HCT116 (cell line): ENCODE measurements around the gene NAA15. TPM values are rescaled to one million over a fixed set of nuclear protein-coding genes. Genes with fewer than 3 reads are reported as not detected.
A peak's percentile ranks its signal among the peaks of the same experiment; 100 is the strongest.

ENCODE experiments used
- ATAC-seq: fragments of 200-7000 bp; cut with Tn5 transposase; 2 replicates; pipeline ENCODE4 v1.9.1; 2020; ENCODE audit warnings: mild to moderate bottlenecking, moderate library complexity
- BruUV-seq: library from RNA; stranded (reverse); fragments of 400-500 nt; replicated peaks from 2 replicates; lab custom pipeline; 2021; lab: Mats Ljungman, UMichigan
- CTCF ChIA-PET: fragments of 300-600 bp; sonication (Branson Sonifier 250); formaldehyde crosslinking; loops from one replicate; lab custom pipeline; 2021; ENCODE audit warnings: antibody characterized with exemption; lab: Charles Lee
- POLR2A ChIA-PET: fragments of 300-600, 350-600 bp; sonication (Branson Sonifier 250); formaldehyde crosslinking; loops from one replicate; lab custom pipeline; 2021; ENCODE audit warnings: antibody characterized with exemption; lab: Charles Lee
- RAD21 ChIA-PET, 2 experiments: fragments of 300-600 bp; sonication (Branson Sonifier 250); formaldehyde crosslinking; loops; one replicate each; lab custom pipeline; 2023; ENCODE audit warnings: low total read pairs in 2 of 2; ENCODE audit not compliant: uncharacterized antibody in 2 of 2, unreplicated experiment in 2 of 2, low non-redundant PET in 1 of 2; lab: Charles Lee
- DNase-seq: peaks from one replicate; pipeline ENCODE4 v3.0.0-alpha.2; 2010; ENCODE audit warnings: low read depth, low spot score
- H2AFZ ChIP-seq: fragments of 200-600 bp; shearing (Covaris generic), sonication (generic); 2 replicates; pipeline ENCODE4 v1.6.1; 2017; ENCODE audit warnings: low read depth, mixed run types, mixed read lengths, antibody characterized with exemption, low read length; ENCODE audit not compliant: poor library complexity, severe bottlenecking
- H3K27ac ChIP-seq: 2 replicates; pipeline ENCODE4 v1.5.1; 2012; ENCODE audit warnings: low read depth, low read length
- H3K27me3 ChIP-seq: fragments of 200-600 bp; sonication (generic); 2 replicates; pipeline ENCODE4 v1.6.1; 2016; ENCODE audit warnings: mixed run types, low read length, mixed read lengths; ENCODE audit not compliant: insufficient read depth
- H3K36me3 ChIP-seq, 2 experiments: fragments of 200-500 bp in 1 of 2; fragments of 200-600 bp in 1 of 2; sonication (Bioruptor generic) in 1 of 2; sonication (generic) in 1 of 2; 2 replicates each; pipeline versions ENCODE4 v1.5.1 to v1.6.1; 2014 to 2016; ENCODE audit warnings: low read length in 2 of 2, inconsistent platforms in 1 of 2, mixed read lengths in 1 of 2, mixed run types in 1 of 2; ENCODE audit not compliant: insufficient read depth in 2 of 2, control insufficient read depth in 1 of 2
- H3K4me1 ChIP-seq, 2 experiments: fragments of 200-600 bp in 1 of 2; sonication (generic) in 1 of 2; 2 replicates each; pipeline versions ENCODE4 v1.5.1 to v1.6.1; 2012 to 2017; ENCODE audit warnings: low read length in 2 of 2, inconsistent platforms in 1 of 2, mild to moderate bottlenecking in 1 of 2, mixed read lengths in 1 of 2, mixed run types in 1 of 2, moderate library complexity in 1 of 2; ENCODE audit not compliant: insufficient read depth in 2 of 2, control insufficient read depth in 1 of 2
- H3K4me2 ChIP-seq: fragments of 200-600 bp; sonication (generic); 2 replicates; pipeline ENCODE4 v1.6.1; 2017; ENCODE audit warnings: mixed run types, low read length, mixed read lengths
- H3K4me3 ChIP-seq, 2 experiments: fragments of 200-600 bp in 1 of 2; sonication (generic) in 1 of 2; replicated peaks in 1 of 2; 2 replicates each; pipeline ENCODE4 v1.5.1; 2011 to 2016; ENCODE audit warnings: low read length in 2 of 2, control low read depth in 1 of 2, low read depth in 1 of 2, mild to moderate bottlenecking in 1 of 2, mixed read lengths in 1 of 2, mixed run types in 1 of 2
- H3K79me2 ChIP-seq: fragments of 200-600 bp; sonication (generic); 2 replicates; pipeline ENCODE4 v1.6.1; 2017; ENCODE audit warnings: mild to moderate bottlenecking, mixed run types, low read length, moderate library complexity, mixed read lengths; ENCODE audit not compliant: insufficient read depth
- H3K9ac ChIP-seq: fragments of 200-600 bp; sonication (generic); 2 replicates; pipeline ENCODE4 v1.6.1; 2016; ENCODE audit warnings: low read length, mixed read lengths
- H3K9me2 ChIP-seq: fragments of 200-600 bp; sonication (generic), shearing (Covaris generic); 2 replicates; pipeline ENCODE4 v1.6.1; 2017; ENCODE audit warnings: mixed run types, mild to moderate bottlenecking, moderate library complexity; ENCODE audit not compliant: insufficient read depth
- H3K9me3 ChIP-seq, 2 experiments: fragments of 200-500 bp in 1 of 2; fragments of 200-600 bp in 1 of 2; sonication (Bioruptor generic) in 1 of 2; sonication (generic) in 1 of 2; 2 replicates each; pipeline ENCODE4 v1.6.1; 2014 to 2017; ENCODE audit warnings: low read length in 2 of 2, mixed read lengths in 2 of 2, inconsistent platforms in 1 of 2, low read depth in 1 of 2, mild to moderate bottlenecking in 1 of 2, mixed run types in 1 of 2, moderate library complexity in 1 of 2; ENCODE audit not compliant: control insufficient read depth in 1 of 2, insufficient read depth in 1 of 2
- H4K20me1 ChIP-seq: fragments of 200-600 bp; sonication (generic), shearing (Covaris generic); 2 replicates; pipeline ENCODE4 v1.6.1; 2017; ENCODE audit warnings: mixed run types, mild to moderate bottlenecking, moderate library complexity; ENCODE audit not compliant: insufficient read depth
- CBX3 ChIP-seq: IDR thresholded peaks from 2 replicates; pipeline ENCODE4 v1.6.1; 2012; ENCODE audit warnings: low read depth
- ELF1 ChIP-seq: IDR thresholded peaks from 2 replicates; pipeline ENCODE4 v1.6.1; 2012; ENCODE audit warnings: low read depth, borderline replicate concordance
- FOSL1 ChIP-seq: IDR thresholded peaks from 2 replicates; pipeline ENCODE4 v1.6.1; 2012; ENCODE audit warnings: low read depth
- JUND ChIP-seq: IDR thresholded peaks from 2 replicates; pipeline ENCODE4 v1.6.1; 2012
- MAX ChIP-seq: IDR thresholded peaks from 2 replicates; pipeline ENCODE4 v1.6.1; 2012
- TCF7L2 ChIP-seq: IDR thresholded peaks from 2 replicates; pipeline ENCODE4 v1.7.0; 2011; ENCODE audit warnings: borderline replicate concordance, inconsistent platforms; ENCODE audit not compliant: insufficient read depth, insufficient read length; ENCODE audit errors: extremely low read depth
- intact Hi-C: fragments of 100-400 bp; cut with micrococcal nuclease; formaldehyde crosslinking; loops from 2 replicates; pipeline ENCODE4 v1.10.0; 2022
- total RNA-seq: library from RNA; stranded (reverse); gene quantifications from one replicate; pipeline ENCODE4 v1.2.1, GENCODE V29; 2021; ENCODE audit not compliant: unreplicated experiment
- TF ChIP-seq, protein P1 (sequence below): IDR thresholded peaks from 2 replicates; pipeline ENCODE4 v1.6.1; 2012
- TF ChIP-seq, protein P2 (sequence below), 3 experiments: fragments of 200-600 bp in 1 of 3; sonication (generic) in 1 of 3; IDR thresholded peaks in 2 of 3; conservative IDR thresholded peaks in 1 of 3; 2 replicates each; pipeline ENCODE4 v1.5.1; 2012 to 2017; ENCODE audit warnings: low read depth in 2 of 3, low read length in 2 of 3, antibody characterized with exemption in 1 of 3, borderline replicate concordance in 1 of 3, control low read depth in 1 of 3, mild to moderate bottlenecking in 1 of 3, mixed read lengths in 1 of 3, mixed run types in 1 of 3, moderate library complexity in 1 of 3; ENCODE audit not compliant: insufficient read depth in 1 of 3

Gene NAA15
- total RNA-seq, 1 experiment from 2014 or later, result 79.7 TPM

DNA sequence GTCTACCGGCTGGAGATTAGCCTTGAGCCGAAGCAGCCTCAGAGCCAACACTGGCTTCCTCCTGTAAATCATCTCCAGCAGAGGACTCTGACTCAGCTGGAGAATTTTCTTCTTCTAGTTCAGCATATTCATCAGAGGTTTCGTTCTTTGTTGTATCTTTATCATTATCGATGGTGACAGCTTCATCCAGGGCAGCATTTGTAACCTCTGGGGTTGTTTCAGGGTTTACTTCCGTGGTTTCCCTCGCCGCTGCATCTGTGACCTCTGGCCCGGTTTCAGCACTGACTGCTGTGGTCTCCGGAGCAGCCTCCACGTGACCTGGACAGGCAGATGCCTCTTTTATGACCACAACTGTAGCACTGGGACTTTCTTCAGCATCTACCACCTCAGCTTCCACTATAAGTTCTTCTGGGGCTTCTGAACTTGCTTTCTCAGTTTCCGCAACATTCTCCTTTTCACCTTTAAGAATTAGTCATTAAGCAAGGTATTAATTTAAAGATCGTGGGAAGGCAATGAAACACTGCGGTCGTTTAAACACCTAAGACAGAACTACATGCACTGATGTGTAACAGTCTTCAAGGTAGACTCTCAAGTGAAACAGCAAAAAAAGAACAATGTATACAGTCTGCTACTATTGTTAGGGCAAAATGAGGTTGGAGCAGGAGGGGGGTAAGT, 34.6 kb upstream of the NAA15 start:
- no peaks in the 10 kb centered on the region for H3K79me2 ChIP-seq
- H3K4me2 ChIP-seq, result peak overlapping the region; percentile 71
- no peaks in the 10 kb centered on the region for H3K9me3 ChIP-seq
- H3K4me3 ChIP-seq, result peak overlapping the region; percentile 38 to 46
- no peaks in the 10 kb centered on the region for H4K20me1 ChIP-seq
- H3K9me2 ChIP-seq, result no peaks in the 10 kb centered on the region
- H3K27me3 ChIP-seq, result no peaks in the 10 kb centered on the region
- RAD21 ChIA-PET, result no interaction called here
- peak overlapping the region; percentile 31; the same call in 1 of the 2 replicates for H3K27ac ChIP-seq
- ATAC-seq (peak; percentile 91), DNase-seq (no peak)
- H3K36me3 ChIP-seq, result no peaks in the 10 kb centered on the region
- TF ChIP-seq CBX3, result 0 out of 2 replicates have a peak, but pooled peaks have one; percentile 55
- no peak for TF ChIP-seq ELF1
- peak; percentile 67 for TF ChIP-seq MAX
- peak overlapping the region; percentile 86 for H2AFZ ChIP-seq
- peaks cover 15 to 26% of the 10 kb centered on the region in 2 experiments for H3K4me1 ChIP-seq
- H3K9ac ChIP-seq, result peak overlapping the region; percentile 24
- TSS peak; percentile 56 for BruUV-seq
- CTCF ChIA-PET, result interaction anchor here (1.4 to 1.5 kb wide), 2 partner anchors 21 to 29 kb away, joined by 3 to 6 read pairs; no protein-coding TSS in a partner anchor
- POLR2A ChIA-PET, result interaction anchor here (1.2 to 1.8 kb wide), 2 partner anchors 8 to 35 kb away, joined by 4 read pairs; partner anchors contain the start of gene NAA15
- intact Hi-C loops, result no loop called here

DNA sequence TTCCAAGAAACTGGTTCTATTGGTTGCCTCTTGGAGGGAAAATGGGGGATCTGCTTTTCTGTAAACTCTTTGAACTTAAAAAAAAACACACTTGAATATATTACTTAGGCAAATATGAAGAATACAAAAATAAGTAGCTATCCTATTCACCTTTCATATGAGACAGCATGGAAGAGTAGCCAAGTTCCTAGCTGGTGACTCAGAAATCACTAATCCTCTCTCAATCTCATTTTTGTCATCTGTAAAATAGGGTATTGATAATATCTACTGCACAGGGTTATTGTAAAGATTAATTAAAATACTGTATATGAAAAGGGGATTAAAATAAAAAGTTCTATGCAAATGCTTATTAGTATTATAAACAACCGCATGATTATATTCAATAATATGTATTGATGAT, 34.0 kb upstream of the NAA15 start:
- POLR2A ChIA-PET, result interaction anchor here (1.2 to 1.8 kb wide), 2 partner anchors 9 to 34 kb away, joined by 4 read pairs; partner anchors contain the start of gene NAA15
- H3K27ac ChIP-seq, result no peak overlapping the region; the same call in 1 of the 2 replicates

More for the DNA sequence above, 34.0 kb upstream of the NAA15 start:
- Histone ChIP-seq H3K9me2 (no peaks in the 10 kb centered on the region), H3K4me2 (peak overlapping the region; percentile 71), H3K36me3 (no peaks in the 10 kb centered on the region), H4K20me1 (no peaks in the 10 kb centered on the region), H3K27me3 (no peaks in the 10 kb centered on the region), H2AFZ (peak overlapping the region; percentile 86), H3K9me3 (no peaks in the 10 kb centered on the region), H3K9ac (peak overlapping the region; percentile 24; the same call in 1 of the 2 replicates), H3K4me1 (peaks cover 15 to 26% of the 10 kb centered on the region in 2 experiments), H3K79me2 (no peaks in the 10 kb centered on the region), H3K4me3 (peak overlapping the region in 1 of 2 experiments; percentile 46; a peak in 2 of 4 replicates)
- intact Hi-C loops, result no loop called here
- ATAC-seq (0 out of 2 replicates have a peak, but pooled peaks have one; percentile 16), DNase-seq (no peak)
- TF ChIP-seq, protein P1, sequence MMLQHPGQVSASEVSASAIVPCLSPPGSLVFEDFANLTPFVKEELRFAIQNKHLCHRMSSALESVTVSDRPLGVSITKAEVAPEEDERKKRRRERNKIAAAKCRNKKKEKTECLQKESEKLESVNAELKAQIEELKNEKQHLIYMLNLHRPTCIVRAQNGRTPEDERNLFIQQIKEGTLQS, result no peak
- TF ChIP-seq, protein P2, sequence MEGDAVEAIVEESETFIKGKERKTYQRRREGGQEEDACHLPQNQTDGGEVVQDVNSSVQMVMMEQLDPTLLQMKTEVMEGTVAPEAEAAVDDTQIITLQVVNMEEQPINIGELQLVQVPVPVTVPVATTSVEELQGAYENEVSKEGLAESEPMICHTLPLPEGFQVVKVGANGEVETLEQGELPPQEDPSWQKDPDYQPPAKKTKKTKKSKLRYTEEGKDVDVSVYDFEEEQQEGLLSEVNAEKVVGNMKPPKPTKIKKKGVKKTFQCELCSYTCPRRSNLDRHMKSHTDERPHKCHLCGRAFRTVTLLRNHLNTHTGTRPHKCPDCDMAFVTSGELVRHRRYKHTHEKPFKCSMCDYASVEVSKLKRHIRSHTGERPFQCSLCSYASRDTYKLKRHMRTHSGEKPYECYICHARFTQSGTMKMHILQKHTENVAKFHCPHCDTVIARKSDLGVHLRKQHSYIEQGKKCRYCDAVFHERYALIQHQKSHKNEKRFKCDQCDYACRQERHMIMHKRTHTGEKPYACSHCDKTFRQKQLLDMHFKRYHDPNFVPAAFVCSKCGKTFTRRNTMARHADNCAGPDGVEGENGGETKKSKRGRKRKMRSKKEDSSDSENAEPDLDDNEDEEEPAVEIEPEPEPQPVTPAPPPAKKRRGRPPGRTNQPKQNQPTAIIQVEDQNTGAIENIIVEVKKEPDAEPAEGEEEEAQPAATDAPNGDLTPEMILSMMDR (IDR thresholded peaks at IDR 0.05 in 2 of 3, conservative IDR thresholded peaks at IDR 0.05 in 1 of 3; ENCODE audit: borderline replicate concordance in 1 of 3, insufficient read depth in 1 of 3, low read depth in 2 of 3, low read length in 2 of 3), result no peak
- TF ChIP-seq JUND, result no peak
- TF ChIP-seq FOSL1, result 0 out of 2 replicates have a peak, but pooled peaks have one; percentile 15
- no peak for TF ChIP-seq TCF7L2
- BruUV-seq, result no TSS peak
- RAD21 ChIA-PET, result no interaction called here
- CTCF ChIA-PET, result no interaction called here
